Measurements from ENCODE around the gene ARR3. TPM values are rescaled to one million over a fixed set of nuclear protein-coding genes. Genes with fewer than 3 reads are reported as not detected.
"Not testable (repeated sequence)": the region's sequence is repeated elsewhere in the genome, so short reads cannot be mapped to it uniquely, and the experiment has no call there.

ARR3 gene
- total RNA-seq, 4 donors from 2014 or later, result not detected

DNA sequence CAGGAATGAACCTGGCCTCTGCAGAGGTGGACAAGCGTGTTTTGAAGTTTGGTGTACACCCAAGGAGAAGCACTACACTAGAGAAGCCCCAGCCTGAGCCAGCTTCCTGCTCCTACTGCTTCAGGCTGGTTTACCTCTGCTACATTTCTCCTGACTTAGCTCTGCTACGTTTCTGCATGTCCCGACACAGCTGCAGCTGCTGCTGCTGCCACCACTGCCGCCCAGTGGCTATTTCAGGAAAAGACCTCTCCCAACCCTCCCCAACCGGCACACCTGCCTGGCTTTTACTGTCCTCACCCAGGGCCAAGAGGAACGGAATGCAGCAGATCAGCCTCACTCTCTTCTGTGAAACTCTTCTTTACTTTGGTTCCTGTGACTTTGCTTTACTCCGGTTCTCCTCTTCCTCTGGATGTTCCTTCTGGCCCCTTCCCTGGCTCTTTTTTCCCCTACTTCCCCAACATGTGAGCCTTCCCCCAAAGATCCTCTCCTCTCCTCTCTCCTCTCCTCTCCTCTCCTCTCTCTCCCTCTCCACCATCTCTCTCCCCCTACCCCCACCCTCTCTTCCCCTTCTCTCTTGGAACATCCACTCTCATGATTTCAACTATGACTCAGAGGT, 5.1 kb upstream of the ARR3 start:
- TF ChIP-seq POLR2A (IDR thresholded peaks at IDR 0.05) (no peak), CTCF (IDR thresholded peaks at IDR 0.05 in 4 of 5, conservative IDR thresholded peaks at IDR 0.05 in 1 of 5) (no peak)
- Histone ChIP-seq H3K27ac (no peak overlapping the region), H3K27me3 (no peaks in the 10 kb centered on the region), H3K36me3 (no peaks in the 10 kb centered on the region), H3K9me3 (no peaks in the 10 kb centered on the region), H3K4me1 (no peaks in the 10 kb centered on the region), H3K4me3 (no peak overlapping the region)
- ATAC-seq, result no peak
- in situ Hi-C loops (cut with MboI; ENCODE audit: low sequenced_read_pairs in 4 of 4), result no loop called here
- no peak for DNase-seq
- intact Hi-C loops (cut with DNase I; ENCODE audit: low total_unique reads), result no loop called here

- intact Hi-C loops (cut with DNase I; ENCODE audit: low total_unique reads) (no loop called here), in situ Hi-C loops (cut with MboI; ENCODE audit: low sequenced_read_pairs in 4 of 4) (no loop called here)
- no peaks in the 10 kb centered on the region for H3K27me3 ChIP-seq
- H3K4me1 ChIP-seq, result no peaks in the 10 kb centered on the region
- H3K27ac ChIP-seq, result no peak overlapping the region
- no peaks in the 10 kb centered on the region for H3K9me3 ChIP-seq
- DNase-seq (no peak), ATAC-seq (no peak)
- H3K36me3 ChIP-seq, result no peaks in the 10 kb centered on the region
- no peak overlapping the region for H3K4me3 ChIP-seq
- TF ChIP-seq POLR2A (IDR thresholded peaks at IDR 0.05) (no peak), CTCF (IDR thresholded peaks at IDR 0.05 in 4 of 5, conservative IDR thresholded peaks at IDR 0.05 in 1 of 5) (no peak)
Observed at GRCh38 chrX:70264784-70265183, 3.4 kb upstream of the ARR3 start.

DNA sequence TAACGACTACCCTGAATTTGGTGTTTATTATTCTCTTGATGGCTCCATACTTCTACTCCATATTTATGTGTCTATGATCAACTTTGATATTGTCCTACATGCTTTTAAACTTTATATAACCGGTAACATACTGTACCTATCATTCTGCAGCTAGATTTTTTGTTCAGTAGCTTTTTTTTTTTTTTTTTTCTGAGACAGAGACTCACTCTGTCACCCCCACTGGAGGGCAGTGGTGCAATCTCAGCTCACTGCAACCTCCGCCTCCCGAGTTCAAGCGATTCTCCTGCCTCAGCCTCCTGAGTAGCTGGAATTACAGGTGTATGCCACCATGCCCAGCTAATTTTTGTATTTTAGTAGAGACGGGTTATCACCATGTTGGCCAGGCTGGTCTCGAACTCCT, 5.9 kb downstream of the ARR3 start:
- H3K27ac ChIP-seq; H3K36me3 ChIP-seq; H3K4me1 ChIP-seq; H3K4me3 ChIP-seq; intact Hi-C loops (cut with DNase I; ENCODE audit: low total_unique reads); in situ Hi-C loops (cut with MboI; ENCODE audit: low sequenced_read_pairs in 4 of 4); ATAC-seq; DNase-seq; H3K27me3 ChIP-seq; H3K9me3 ChIP-seq: not testable (repeated sequence)

- intact Hi-C loops (cut with DNase I; ENCODE audit: low total_unique reads) (no loop called here), in situ Hi-C loops (cut with MboI; ENCODE audit: low sequenced_read_pairs in 4 of 4) (no loop called here)
- H3K27ac ChIP-seq, result no peak overlapping the region
- no peak for ATAC-seq
- no peaks in the 10 kb centered on the region for H3K9me3 ChIP-seq
- no peaks in the 10 kb centered on the region for H3K36me3 ChIP-seq
- no peak for TF ChIP-seq POLR2A (IDR thresholded peaks at IDR 0.05)
- TF ChIP-seq CTCF (IDR thresholded peaks at IDR 0.05 in 4 of 5, conservative IDR thresholded peaks at IDR 0.05 in 1 of 5), result no peak
- no peaks in the 10 kb centered on the region for H3K4me1 ChIP-seq
- no peak for DNase-seq
- no peaks in the 10 kb centered on the region for H3K27me3 ChIP-seq
- no peak overlapping the region for H3K4me3 ChIP-seq
Observed at GRCh38 chrX:70279081-70279480, 10.9 kb downstream of the ARR3 start.

GRCh38 chrX:70280573-70280972, 12.4 kb downstream of the ARR3 start:
- intact Hi-C loops (cut with DNase I; ENCODE audit: low total_unique reads) (no loop called here), in situ Hi-C loops (cut with MboI; ENCODE audit: low sequenced_read_pairs in 4 of 4) (no loop called here)
- no peak for DNase-seq
- no peak for ATAC-seq
- H3K4me1 ChIP-seq, result no peaks in the 10 kb centered on the region
- no peak overlapping the region for H3K27ac ChIP-seq
- no peaks in the 10 kb centered on the region for H3K27me3 ChIP-seq
- no peaks in the 10 kb centered on the region for H3K9me3 ChIP-seq
- no peak for TF ChIP-seq CTCF (IDR thresholded peaks at IDR 0.05 in 4 of 5, conservative IDR thresholded peaks at IDR 0.05 in 1 of 5)
- TF ChIP-seq POLR2A (IDR thresholded peaks at IDR 0.05), result no peak
- no peak overlapping the region for H3K4me3 ChIP-seq
- no peaks in the 10 kb centered on the region for H3K36me3 ChIP-seq

All from gastrocnemius medialis (tissue), 4 donors.